HG03060 (cell line): Measurements from ENCODE around the gene MAGEA9B.
"Not testable (repeated sequence)": the region's sequence is repeated elsewhere in the genome, so short reads cannot be mapped to it uniquely, and the experiment has no call there.

Experiments
- ATAC-seq: cut with Tn5 transposase; IDR thresholded peaks from one replicate; pipeline ENCODE4 v1.9.1; 2021; ENCODE audit warnings: low read depth, moderate number of reproducible peaks; ENCODE audit not compliant: unreplicated experiment

The MAGEA9B gene

DNA sequence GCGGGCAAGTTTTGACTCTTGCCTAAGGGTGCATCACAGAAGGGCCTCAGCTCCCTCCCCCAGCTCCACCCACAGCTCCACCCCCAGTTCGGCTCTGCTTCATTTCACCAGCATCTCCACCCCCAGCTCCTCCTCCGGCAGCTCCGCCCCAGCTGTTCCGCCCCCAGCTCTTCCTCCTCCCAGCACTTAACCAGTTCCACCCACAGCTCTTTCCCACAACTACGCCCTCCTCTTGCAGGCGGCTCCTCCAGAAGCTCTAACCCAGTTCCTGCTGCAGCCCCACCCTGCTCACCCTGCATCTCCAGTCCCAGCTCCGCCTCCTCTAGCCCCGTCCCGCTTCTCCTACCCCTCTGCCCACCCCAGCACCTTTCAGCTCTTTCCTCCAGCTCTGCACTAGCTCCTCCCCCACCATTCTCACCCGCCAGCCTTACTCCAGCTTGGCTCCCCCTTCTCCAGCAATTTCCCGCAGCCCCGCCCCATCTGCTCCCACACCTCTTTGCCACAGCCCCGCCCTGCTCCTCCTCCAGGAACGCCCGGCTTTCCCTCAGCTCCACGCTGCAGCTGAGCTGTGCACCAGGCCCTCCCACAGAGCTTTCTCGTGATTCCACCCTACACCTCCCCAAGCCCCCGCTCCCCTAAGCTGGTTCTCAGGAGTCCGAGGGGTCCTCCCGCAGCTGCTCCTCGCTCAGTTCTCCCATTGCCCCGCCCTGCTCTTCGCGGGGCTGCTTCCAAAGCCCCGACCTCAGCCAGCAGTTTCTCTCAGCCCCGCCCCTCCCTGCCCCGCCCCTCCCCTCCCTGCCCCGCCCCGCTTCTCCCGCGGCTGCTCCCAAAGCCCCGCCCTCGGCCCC, 47.8 kb downstream of the MAGEA9B start:
- ATAC-seq = no peak

DNA sequence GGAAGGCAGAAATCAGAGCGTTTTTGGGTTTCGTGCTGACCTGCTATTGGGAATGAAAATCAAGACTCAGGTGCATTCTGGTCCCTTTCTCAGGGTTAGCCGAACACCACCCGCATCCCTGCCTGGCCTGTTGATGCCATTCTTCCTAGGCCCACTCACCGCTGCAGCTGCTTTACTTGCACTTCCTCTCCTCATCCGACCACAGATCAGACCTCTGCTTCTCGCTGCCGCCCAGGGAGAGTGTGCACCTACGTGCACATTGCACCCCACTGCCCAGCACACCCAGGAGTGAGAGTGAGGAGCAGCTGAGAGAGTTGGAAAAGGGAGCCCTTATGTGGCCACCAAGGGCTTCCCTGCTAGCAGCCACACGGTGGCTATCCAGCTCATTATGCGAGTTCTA, 49.8 kb downstream of the MAGEA9B start:
- ATAC-seq = not testable (repeated sequence)

DNA sequence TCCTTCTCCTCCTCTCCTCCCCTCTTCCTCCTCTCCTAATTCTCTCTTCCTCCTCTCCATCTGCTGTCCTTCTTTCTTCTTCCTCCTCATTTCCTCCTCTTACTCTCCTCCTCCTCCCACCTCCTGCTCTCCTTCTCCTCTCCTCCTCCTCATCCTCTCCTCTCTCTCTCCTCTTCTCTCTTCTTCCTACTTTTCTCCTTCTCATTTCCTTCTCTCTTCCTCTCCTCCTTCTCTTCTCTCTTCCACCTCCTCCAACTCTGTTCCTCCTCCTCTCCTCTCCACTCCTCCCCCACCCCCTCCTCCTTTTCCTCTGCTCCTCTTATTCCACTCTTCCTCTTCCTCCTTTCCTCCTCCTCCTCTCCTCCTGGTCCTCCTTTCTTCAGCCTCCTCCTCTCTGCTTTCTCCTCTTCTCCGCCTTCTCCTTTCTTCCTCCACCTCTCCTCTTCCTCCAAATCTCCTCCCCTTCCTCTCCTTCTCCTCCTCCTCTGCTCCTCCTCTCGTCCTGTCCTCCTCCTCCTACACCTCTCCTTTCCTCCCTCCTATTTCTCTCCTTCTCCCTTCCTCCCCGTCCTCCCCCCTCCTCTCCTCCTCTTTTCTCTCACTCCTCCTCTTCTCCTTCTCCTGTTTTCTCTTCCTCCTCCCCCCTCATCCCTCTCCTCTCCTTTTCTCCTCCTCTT, 52.2 kb downstream of the MAGEA9B start:
- ATAC-seq = not testable (repeated sequence)

DNA sequence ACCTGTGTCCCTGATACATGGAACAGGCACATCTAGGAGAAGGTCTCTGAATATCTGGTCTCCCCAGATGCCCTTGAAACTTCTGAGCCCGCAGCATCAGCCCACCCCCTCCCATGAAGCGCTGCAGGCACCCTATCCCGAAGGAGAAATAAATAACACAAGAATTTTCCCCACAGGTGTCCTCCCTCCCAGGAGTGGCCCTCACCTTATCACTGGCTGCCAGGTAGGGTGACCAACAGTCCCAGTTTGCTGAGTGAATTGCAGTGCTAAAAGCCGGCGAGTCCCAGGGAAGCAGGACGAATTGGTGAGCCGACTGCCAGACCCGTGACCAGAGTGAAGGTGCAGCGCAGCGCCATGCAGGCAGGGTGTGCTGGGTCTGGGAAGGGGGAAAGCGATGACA, 53.3 kb downstream of the MAGEA9B start:
- ATAC-seq = not testable (repeated sequence)

DNA sequence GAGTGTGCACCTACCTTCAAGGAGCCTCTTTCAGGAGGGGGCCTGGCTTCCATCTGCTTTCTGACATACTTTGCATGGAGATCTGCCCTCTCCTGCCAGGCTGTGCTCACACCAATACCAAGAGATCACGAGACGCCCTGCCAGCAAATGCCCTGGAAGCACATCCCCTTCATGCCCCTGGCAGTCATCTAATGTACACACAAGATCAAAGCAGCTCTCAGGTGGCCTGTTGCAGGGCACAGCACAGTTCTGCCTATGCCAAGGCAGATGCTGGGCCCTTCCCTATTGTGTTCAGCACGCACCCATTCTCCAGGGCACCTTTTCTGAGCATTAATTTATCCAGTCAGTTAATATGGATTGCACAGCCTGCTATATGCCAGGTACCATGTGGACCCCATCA, 54.4 kb downstream of the MAGEA9B start:
- ATAC-seq = not testable (repeated sequence)
